HG02763 (cell line): ENCODE measurements around the gene MYL7.

Source experiments
- ATAC-seq: cut with Tn5 transposase; IDR thresholded peaks from one replicate; pipeline ENCODE4 v1.9.1; 2021; ENCODE audit warnings: mild to moderate bottlenecking, moderate library complexity; ENCODE audit not compliant: unreplicated experiment

MYL7 gene

GRCh38 chr7:44150966-44151941 is 10.1 kb upstream of the MYL7 start:
- ATAC-seq: no peak

GRCh38 chr7:44150466-44150832 is 9.3 kb upstream of the MYL7 start:
- no peak for ATAC-seq

GRCh38 chr7:44149571-44150465 is 8.7 kb upstream of the MYL7 start:
- ATAC-seq: no peak

- no peak for ATAC-seq
Measured at GRCh38 chr7:44148961-44149536, 7.9 kb upstream of the MYL7 start.

GRCh38 chr7:44148166-44148565 is 7.0 kb upstream of the MYL7 start:
- ATAC-seq: no peak

- no peak for ATAC-seq
Measured at GRCh38 chr7:44147026-44147991, 6.2 kb upstream of the MYL7 start.

GRCh38 chr7:44145969-44146911 is 5.1 kb upstream of the MYL7 start:
- ATAC-seq: no peak

GRCh38 chr7:44145479-44145968 is 4.4 kb upstream of the MYL7 start:
- no peak for ATAC-seq

GRCh38 chr7:44144968-44145478 is 3.9 kb upstream of the MYL7 start:
- ATAC-seq: no peak

GRCh38 chr7:44144426-44144967 is 3.4 kb upstream of the MYL7 start:
- no peak for ATAC-seq

- no peak for ATAC-seq
Measured at GRCh38 chr7:44143646-44144250, 2.6 kb upstream of the MYL7 start.

GRCh38 chr7:44142028-44142427 is 896 bp upstream of the MYL7 start:
- ATAC-seq: no peak

GRCh38 chr7:44140341-44140740 is 791 bp downstream of the MYL7 start:
- ATAC-seq: no peak

- no peak for ATAC-seq
Measured at GRCh38 chr7:44139311-44140010, 1.7 kb downstream of the MYL7 start.

- no peak for ATAC-seq
Measured at GRCh38 chr7:44138698-44139097, 2.4 kb downstream of the MYL7 start.

GRCh38 chr7:44136731-44137130 is 4.4 kb downstream of the MYL7 start:
- no peak for ATAC-seq

- ATAC-seq: no peak
Measured at GRCh38 chr7:44134943-44135628, 6.0 kb downstream of the MYL7 start.
